NCI-H2227 (cell line): Measurements from ENCODE around the gene KIF1B.
"Not testable (repeated sequence)": the region's sequence is repeated elsewhere in the genome, so short reads cannot be mapped to it uniquely, and the experiment has no call there.

ENCODE experiments used
- DNase-seq: peaks from one replicate; lab custom pipeline; 2025; ENCODE audit not compliant: unreplicated experiment; lab: John Stamatoyannopoulos, UW

Gene KIF1B

DNA sequence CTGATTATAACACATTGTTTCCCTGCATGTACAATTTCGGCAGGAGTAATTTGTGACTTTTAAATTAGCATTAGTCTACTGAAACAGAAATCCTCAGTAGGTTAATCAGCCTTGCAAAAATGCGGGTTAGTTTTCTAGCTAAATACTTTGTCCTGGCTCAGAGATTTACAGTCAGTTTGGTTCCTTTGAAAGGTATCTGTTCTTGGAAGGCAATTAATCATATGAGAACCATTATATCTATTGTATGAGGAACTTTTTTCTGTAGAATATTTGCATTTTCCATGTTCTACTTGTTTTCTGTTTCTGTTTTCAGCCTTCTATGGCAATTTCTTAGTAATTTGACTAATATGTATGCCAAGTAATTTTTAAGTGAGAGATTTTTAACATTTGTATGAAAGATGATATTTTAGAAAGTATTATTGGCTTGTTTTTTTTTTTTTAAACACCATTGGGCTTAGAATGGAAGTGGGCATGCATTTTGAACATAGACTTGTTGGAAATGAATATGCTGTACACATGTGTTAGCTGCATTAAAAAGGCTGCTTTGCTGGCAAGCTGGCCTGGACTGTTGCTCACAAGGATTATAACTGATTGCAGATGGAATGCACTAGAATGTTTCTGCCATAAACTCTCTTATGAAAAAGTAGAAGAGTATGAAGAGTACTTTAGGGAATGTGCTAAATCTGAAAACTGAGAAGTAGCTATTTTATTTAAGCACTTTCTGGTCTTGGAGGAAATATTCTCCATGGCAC lies 26.2 kb downstream of the KIF1B start:
- DNase-seq, result no peak

DNA sequence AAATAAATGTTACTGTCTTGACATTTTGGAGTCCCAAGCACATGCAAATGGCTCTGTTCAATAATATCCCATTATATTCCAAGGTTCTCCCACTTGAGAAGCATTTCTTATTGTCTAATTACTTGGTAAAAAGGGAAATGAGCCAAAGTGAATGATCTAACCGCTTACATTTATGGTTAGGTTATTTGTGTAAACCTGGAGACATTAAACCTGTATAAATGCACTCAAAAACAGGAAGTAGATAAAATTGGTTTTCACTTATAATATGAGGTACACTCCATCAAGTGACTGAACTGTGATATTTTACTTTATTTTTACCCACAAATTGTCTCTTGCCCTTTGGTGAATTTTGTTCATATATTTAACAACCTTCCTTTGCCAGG lies 26.8 kb downstream of the KIF1B start:
- DNase-seq, result no peak

DNA sequence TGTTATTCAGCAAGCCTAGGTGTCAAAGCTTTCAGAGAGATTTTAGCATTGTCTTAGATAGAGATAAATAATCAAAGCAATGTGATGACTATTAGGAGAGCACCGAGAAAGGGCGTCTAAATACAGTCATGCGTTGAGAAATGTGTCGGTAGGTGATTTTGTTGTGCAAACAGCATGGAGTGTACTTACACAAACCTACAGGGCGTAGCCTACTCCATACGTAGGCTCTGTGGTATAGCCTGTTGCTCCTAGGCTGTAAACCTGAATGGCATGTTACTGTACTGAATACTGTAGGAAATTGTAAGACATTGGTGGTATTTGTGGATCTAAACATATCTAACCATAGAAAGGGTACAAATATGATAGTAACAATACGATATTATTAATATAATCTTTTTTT lies 31.8 kb downstream of the KIF1B start:
- DNase-seq, result no peak

DNA sequence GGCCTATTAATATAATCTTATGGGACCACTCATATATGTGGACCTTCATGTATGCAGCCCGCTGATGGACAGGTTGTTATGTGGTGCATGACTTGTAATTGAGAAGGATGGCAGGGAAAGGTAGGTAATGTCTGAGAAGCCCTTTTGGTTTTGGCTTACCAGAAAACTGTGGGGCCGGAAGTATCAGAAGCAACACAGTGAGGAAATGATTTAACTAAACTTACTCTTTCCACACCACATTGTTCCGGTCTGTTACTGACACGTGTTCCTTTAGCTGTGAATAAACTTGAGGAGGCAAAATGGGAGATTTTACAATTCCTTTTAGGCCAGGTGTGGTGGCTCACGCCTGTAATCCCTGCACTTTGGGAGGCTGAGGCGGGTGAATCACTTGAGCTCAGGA lies 32.4 kb downstream of the KIF1B start:
- no peak for DNase-seq

DNA sequence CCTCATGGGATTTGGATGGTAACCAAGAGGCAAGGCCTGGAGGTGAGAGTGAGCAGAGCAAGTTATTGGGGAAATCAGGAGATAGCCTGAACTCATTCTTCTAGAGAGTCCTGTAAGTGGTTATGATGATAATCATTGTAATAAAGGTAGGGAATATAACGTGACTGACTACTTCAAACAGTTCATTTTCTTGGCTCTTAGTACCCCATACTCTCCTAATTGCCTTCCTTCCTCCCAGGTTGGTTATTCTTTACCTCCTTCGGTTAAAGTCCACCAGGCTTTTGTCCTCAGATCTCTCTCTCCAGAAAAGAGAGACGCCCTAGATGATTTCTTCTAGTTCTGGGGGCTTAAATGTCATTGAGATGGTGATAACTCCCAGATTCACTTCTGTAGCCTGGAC lies 35.3 kb downstream of the KIF1B start:
- DNase-seq, result no peak

DNA sequence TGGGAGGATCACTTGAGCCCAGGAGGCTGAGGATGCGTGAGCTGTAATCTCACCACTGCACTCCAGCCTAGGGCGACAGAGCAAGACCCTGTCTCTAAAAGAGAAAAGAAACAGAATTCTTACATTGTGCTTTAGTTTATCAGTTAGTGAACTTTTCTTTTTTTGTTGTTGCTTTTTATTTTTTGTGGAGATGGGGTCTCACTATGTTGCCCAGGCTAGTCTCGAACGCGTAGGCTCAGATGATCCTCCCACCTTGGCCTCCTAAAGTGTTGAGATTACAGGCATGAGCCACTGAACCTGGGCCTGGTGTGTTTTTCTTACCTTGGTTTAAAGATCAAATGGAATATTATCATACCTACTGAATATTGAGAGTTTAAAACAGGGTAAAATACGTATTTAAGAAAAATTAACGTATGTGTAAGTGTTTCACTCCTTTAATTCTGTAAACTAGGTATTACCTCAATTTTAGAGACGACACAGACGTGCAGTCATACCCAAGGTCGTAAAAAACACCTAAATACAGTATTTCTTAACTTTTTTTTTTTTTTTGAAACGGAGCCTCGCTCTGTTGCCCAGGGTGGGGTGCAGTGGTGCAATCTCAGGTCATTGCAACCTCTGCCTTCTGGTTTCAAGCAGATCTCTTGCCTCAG lies 39.6 kb downstream of the KIF1B start:
- no peak for DNase-seq

DNA sequence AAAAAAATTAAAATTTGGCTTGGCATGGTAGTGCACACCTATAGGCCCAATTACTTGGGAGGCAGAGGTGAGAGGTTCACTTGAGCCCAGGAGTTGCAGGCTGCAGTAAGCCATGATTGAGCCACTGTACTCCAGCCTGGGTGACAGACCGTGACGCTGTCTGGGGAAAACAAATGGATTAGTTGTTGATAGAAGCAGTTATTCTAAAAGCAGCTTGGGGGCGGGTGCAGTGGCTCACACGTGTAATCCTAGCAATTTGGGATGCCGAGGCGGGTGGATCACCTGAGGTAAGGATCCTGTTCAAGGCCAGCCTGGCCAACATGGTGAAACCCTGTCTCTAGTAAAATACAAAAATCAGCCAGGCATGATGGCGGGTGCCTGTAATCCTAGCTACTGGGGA lies 40.3 kb downstream of the KIF1B start:
- DNase-seq, result no peak

DNA sequence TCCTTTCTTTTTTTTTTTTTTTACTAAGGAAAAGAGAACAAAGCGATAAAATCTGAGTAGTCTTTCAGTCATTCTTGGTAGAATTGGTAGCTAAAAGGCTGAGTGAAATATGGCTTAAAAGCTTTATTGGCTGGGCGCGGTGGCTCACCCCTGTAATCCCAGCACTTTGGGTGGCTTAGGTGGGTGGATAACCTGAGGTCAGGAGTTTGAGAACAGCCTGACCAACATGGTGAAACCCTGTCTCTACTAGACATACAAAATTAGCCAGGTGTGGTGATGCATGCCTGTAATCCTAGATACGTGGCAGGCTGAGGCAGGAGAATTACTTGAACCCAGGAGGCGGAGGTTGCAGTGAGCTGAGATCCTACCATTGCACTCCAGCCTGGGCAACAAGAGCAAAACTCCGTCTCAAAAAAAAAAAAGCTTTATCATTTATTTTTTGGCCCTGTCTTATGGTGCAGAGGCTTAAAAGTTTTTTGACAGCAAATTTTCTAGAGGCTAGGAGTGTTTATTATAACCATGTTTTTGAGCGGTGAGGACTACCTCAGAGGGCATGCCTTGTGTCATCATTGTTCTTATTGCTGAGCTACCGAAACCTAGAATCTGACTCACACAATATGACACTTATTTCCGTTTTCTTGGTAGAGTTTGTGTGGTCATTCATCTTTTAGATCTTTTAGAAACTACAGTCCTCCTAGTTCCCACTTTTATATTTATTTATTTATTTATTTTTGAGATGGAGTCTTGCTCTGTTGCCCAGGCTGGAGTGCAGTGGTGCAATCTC lies 41.1 kb downstream of the KIF1B start:
- not testable (repeated sequence) for DNase-seq

DNA sequence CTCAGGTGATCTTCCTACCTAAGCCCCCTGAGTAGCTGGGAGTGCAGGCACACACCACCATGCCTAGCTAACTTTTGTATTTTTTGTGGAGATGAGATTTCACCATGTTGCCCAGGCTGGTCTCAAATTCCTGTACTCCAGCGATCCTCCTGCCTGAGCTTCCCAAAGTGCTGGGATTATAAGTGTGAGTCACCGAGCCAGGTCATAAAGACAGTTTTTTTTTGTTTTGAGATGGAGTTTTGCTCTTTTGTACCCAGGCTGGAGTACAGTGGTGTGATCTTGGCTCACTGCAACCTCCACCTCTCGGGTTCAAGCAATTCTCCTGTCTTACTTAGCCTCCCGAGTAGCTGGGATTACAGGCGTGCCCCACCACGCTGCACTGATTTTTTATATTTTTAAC lies 42.1 kb downstream of the KIF1B start:
- DNase-seq, result no peak

DNA sequence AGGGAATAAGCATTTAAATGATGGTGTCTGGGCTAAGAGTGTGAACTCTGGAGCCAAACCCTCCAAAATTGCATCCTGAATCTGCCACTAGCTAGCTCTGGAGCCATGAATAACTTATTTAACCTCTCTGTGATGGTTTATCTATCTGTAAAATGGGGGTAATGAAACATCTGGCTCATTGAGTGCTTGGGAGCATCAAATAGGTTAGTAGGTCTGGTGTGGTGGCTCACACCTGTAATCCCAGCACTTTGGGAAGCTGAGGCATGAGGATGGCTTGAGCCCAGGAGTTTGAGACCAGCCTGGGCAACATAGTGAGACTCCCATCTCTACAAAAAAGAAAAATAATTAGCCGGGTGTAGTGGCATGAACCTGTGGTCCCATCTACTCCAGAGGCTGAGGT lies 42.8 kb downstream of the KIF1B start:
- no peak for DNase-seq

DNA sequence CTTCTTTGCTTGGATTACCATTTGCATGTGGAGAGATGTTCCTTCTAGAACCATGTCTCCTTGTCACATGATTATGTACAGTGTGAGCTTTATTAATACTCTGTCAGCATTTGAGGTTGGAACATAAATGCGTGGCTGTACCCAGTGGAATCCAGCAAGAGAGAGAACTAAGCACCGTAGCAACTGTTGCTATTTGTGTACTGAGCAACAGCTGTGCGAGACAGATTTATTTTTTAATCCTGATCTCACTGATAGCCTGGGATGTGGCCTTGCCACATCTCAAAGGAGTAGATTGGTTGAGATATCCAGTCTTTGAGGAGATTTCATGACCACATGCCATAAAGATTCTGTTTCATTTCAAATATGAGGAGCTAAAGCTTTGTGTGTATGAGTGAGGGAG lies 43.4 kb downstream of the KIF1B start:
- DNase-seq, result no peak

DNA sequence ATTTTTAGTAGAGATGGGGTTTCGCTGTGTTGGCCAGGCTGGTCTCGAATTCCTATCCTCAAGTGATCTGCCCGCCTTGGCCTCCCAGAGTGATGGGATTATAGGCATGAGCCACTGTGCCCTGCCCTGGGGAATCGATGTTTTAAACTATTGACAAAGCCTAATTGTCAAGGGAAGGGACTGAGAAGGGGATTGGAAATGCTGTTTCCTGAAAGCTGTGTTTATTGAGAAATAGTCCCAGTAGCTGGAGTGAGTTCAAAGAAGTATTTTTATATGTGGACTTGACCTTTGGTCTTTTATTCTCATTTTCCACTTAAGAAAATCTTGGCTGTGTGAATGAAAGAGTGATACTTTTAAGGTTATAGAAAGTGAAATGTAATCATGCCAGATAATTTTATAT lies 47.5 kb downstream of the KIF1B start:
- no peak for DNase-seq

DNA sequence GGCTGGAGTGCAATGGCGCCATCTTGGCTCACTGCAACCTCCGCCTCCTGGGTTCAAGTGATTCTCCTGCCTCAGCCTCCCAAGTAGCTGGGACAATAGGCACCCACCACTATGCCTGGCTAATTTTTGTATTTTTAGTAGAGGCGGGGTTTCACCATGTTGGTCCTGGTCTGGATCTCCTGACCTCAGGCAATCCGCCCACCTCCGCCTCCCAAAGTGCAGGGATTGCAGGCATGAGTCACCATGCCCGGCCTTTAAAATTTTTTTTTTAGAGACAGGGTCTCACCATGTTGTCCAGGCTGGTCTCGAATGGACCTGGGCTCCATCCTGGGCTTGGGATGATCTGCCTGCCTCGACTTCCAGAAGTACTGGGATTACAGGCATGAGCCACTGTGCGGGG lies 49.2 kb downstream of the KIF1B start:
- DNase-seq, result not testable (repeated sequence)

DNA sequence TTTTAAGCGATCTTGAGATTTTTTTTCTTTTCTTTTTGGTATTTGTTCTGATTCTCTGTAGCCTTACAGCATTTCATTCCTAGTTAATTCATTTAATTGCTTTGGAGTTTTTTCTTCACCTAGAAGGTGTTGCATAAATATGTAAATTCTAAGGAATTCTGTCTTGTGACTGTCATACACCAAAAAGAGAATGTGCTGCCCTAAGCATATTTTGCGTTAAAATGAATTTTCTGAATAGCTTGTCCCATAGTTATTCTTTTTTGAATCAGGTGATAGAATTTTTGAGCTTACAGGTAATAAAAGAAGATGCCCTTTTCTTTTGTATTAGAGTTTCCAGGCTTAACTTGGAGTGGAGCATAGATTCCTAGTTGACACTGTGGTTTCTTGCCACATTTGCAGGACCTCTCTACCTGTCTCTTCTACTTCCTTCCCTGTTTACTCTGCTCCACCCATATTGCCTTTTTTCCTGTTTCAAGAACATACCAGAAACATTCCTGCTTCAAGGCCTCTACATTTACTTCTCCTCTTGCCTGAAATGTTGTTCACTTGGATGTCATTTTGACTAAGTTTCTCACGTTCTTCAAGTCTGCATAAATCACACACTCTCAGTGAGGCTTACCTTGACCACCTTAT lies 53.2 kb downstream of the KIF1B start:
- DNase-seq, result no peak

DNA sequence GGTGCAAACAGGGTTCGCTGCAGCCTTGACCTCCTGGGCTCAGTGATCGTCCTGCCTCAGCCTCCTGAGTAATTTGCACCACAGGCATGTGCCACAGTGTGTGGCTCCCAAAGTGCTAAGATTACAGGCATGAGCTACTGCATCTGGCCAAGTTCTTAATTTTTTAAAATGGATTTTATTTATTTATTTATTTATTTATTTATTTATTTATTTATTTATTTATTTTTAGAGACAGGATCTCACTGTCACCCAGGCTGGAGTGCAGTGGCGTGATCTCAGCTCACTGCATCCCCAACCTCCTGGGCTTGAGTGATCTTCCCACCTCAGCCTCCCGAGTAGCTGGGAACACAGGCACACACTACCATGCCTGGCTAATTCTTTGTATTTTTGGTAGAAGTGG lies 54.7 kb downstream of the KIF1B start:
- no peak for DNase-seq

DNA sequence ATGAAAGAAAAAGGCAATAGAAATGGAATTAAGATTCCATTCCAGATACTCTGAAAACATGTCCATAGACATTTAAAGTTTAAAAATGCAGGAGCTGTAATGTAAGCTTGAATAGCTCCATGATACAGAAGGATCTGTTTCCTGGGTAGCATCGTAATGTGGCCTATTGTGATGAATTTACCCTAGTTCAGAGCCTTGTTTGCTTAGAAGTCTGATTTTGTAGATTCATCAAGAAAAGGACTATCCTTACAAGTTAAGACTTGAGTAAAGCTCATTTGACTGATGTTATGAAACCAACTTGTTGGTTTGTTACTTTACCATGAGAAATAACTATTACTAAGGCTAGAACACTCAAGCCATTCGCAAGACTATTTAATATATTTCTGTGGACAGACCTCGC lies 55.5 kb downstream of the KIF1B start:
- DNase-seq, result no peak

DNA sequence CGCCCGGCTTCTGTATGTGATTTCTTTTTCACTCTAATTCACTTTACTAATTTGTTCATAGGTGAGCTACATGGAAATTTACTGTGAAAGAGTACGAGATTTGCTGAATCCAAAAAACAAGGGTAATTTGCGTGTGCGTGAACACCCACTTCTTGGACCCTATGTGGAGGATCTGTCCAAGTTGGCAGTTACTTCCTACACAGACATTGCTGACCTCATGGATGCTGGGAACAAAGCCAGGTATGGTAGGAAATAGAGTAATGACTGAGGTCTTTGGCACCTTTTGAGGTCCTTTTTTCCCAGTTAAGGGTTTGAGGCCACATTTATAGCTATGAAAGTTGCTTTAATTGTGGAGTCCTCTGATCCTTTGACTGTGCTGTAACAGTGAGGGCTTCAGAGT lies 56.9 kb downstream of the KIF1B start:
- no peak for DNase-seq

DNA sequence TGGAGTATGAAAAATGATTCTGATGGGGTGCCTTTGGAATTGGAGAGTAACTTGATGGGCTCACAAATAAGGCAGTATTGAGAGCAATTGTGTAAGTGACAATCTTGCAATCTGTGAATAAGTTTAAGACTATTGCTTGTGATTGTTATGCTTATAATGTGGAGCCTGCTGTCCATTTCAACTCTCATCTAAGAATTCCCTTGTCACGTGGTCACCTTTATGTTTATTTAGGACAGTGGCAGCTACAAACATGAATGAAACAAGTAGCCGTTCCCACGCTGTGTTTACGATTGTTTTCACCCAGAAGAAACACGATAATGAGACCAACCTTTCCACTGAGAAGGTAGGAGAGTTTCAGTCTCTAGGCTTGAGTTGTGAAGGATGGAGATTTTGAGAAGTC lies 57.6 kb downstream of the KIF1B start:
- DNase-seq, result no peak

DNA sequence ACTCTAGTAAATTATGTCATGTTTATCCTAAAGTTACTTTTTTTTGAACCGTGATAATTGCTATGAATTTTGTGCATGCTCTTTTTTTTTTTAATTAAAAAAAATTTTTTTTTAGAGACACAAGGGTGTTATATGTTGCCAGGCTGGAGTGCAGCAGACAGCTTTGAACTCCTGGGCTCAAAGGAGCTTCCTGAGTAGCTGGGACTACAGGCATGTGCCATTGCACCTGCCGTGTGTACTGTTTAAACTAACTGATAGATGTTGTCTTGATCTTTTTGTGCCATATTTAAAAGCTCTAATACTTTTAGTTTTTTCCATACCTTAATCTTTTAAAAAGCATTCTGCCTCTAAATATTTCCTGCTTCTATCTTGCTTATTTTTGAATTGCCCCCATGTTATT lies 60.7 kb downstream of the KIF1B start:
- no peak for DNase-seq

DNA sequence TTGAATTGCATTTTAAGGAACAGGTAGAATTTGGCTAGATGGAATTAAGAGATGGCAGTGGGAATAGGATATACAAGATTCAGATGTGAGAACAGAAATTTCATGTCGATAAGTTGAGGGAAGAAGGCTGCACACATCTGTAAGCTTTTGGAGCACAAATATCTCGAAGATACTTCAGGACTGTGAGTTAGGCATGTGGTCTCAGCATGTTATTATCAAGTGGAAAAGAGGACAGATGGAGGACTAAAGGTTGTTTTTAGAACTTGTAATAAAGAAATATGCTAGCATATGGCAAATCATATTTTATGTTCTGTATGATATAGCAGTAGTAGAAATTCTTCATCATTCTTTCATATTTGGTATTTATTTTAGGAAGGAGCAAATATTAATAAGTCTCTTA lies 61.5 kb downstream of the KIF1B start:
- DNase-seq, result no peak

DNA sequence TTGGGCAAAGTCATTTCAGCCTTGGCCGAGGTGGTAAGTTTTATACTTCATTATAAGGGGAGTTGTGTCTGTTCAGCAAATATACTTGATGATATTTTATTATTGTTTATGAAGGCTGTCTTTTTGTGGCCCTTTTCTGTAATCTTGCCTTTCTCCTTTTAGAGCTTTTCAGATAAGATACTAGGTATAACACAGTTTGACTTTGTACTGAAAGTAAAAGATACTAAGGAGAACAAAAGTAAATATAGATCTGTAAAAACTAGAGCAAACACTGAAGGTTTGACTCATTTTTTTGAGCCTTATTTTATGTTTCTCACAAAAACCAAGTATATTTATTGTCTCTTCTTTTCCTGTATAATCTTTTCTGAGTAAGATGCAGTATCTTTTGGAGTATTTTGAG lies 61.9 kb downstream of the KIF1B start:
- no peak for DNase-seq

DNA sequence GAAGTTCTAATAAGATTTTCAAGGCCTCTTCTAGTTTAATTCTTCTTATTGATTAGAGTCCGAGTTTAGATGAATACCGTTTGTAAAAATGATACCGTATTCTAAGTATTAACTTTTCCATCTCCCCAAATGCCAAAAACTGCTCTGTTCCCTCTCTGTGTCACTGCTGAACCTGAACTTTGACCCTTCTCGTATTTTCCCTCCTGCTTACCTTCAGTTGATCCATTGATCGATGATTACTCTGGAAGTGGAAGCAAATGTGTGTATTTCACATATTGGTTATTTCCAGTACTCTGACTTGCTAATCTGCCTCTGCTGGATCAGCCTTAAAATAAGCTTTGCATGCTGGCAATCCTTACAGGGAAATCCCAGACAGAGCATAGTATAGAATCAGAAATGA lies 68.5 kb downstream of the KIF1B start:
- no peak for DNase-seq
